GM18867 (cell line): ENCODE data around the gene BCL7C.

Source experiments
- ATAC-seq: cut with Tn5 transposase; IDR thresholded peaks from one replicate; pipeline ENCODE4 v1.9.1; 2021; ENCODE audit warnings: mild to moderate bottlenecking, moderate library complexity; ENCODE audit not compliant: unreplicated experiment

BCL7C gene

GRCh38 chr16:30922960-30923535 is 29.2 kb upstream of the BCL7C start:
- peak; percentile 69 for ATAC-seq

- ATAC-seq, result peak; percentile 67
These were observed 28.6 kb upstream of the BCL7C start for GRCh38 chr16:30922420-30922959.

- ATAC-seq, result no peak
These were observed 28.0 kb upstream of the BCL7C start for GRCh38 chr16:30921748-30922419.

GRCh38 chr16:30921459-30921747 is 27.5 kb upstream of the BCL7C start:
- ATAC-seq, result no peak

- no peak for ATAC-seq
These were observed 27.0 kb upstream of the BCL7C start for GRCh38 chr16:30920891-30921290.

- ATAC-seq, result no peak
These were observed 24.7 kb upstream of the BCL7C start for GRCh38 chr16:30918614-30919013.

- ATAC-seq, result no peak
These were observed 21.0 kb upstream of the BCL7C start for GRCh38 chr16:30914830-30915229.

GRCh38 chr16:30912794-30913412 is 19.0 kb upstream of the BCL7C start:
- no peak for ATAC-seq

- no peak for ATAC-seq
These were observed 16.7 kb upstream of the BCL7C start for GRCh38 chr16:30910427-30911029.

- no peak for ATAC-seq
These were observed 13.2 kb upstream of the BCL7C start for GRCh38 chr16:30907064-30907463.

- ATAC-seq, result no peak
These were observed 10.4 kb upstream of the BCL7C start for GRCh38 chr16:30904114-30904780.

- no peak for ATAC-seq
These were observed 9.7 kb upstream of the BCL7C start for GRCh38 chr16:30903596-30903995.

GRCh38 chr16:30903002-30903401 is 9.1 kb upstream of the BCL7C start:
- ATAC-seq, result no peak

- ATAC-seq, result peak; percentile 63
These were observed 8.4 kb upstream of the BCL7C start for GRCh38 chr16:30902029-30902972.

GRCh38 chr16:30901201-30902028 is 7.5 kb upstream of the BCL7C start:
- no peak for ATAC-seq

- no peak for ATAC-seq
These were observed 6.7 kb upstream of the BCL7C start for GRCh38 chr16:30900588-30900987.

- no peak for ATAC-seq
These were observed 5.9 kb upstream of the BCL7C start for GRCh38 chr16:30899794-30900193.

GRCh38 chr16:30896889-30897733 is 3.2 kb upstream of the BCL7C start:
- ATAC-seq, result no peak
